MM.1S (cell line): ENCODE measurements around the gene COLGALT1.

Source experiments
- DNase-seq: peaks from one replicate; pipeline ENCODE4 v3.0.0-alpha.2; 2015
- H2AFZ ChIP-seq: fragments of 300-600 bp; sonication (generic); 2 replicates; pipeline ENCODE4 v1.6.0; 2016; ENCODE audit warnings: antibody characterized with exemption, low read length
- H3F3A ChIP-seq: fragments of 300-600 bp; sonication (generic); 2 replicates; pipeline ENCODE4 v1.6.1; 2016; ENCODE audit warnings: mild to moderate bottlenecking, antibody characterized with exemption, low read length, moderate library complexity, mixed read lengths; ENCODE audit not compliant: insufficient read depth
- H3K27ac ChIP-seq: fragments of 300-600 bp; sonication (generic); 2 replicates; pipeline ENCODE4 v1.5.1; 2016; ENCODE audit warnings: mild to moderate bottlenecking, low read length
- H3K27me3 ChIP-seq: fragments of 300-600 bp; sonication (generic); replicated peaks from 2 replicates; pipeline ENCODE4 v1.6.0; 2016; ENCODE audit warnings: low read length; ENCODE audit not compliant: insufficient read depth
- H3K36me3 ChIP-seq: fragments of 300-600 bp; sonication (generic); replicated peaks from 2 replicates; pipeline ENCODE4 v1.6.1; 2016; ENCODE audit warnings: mild to moderate bottlenecking, low read length, mixed read lengths; ENCODE audit not compliant: insufficient read depth
- H3K4me1 ChIP-seq: fragments of 300-600 bp; sonication (generic); 2 replicates; pipeline ENCODE4 v1.6.1; 2016; ENCODE audit warnings: low read length, mixed read lengths
- H3K4me2 ChIP-seq: fragments of 300-600 bp; sonication (generic); 2 replicates; pipeline ENCODE4 v1.6.0; 2016; ENCODE audit warnings: low read depth, low read length
- H3K4me3 ChIP-seq: fragments of 300-600 bp; sonication (generic); 2 replicates; pipeline ENCODE4 v1.5.1; 2016; ENCODE audit warnings: low read length, mixed read lengths
- H3K79me2 ChIP-seq: fragments of 300-600 bp; sonication (generic); 2 replicates; pipeline ENCODE4 v1.6.1; 2016; ENCODE audit warnings: mixed run types, low read length, mixed read lengths
- H3K9ac ChIP-seq: fragments of 300-600 bp; sonication (generic); 2 replicates; pipeline ENCODE4 v1.6.1; 2016; ENCODE audit warnings: low read length, mixed read lengths
- H3K9me2 ChIP-seq: fragments of 300-600 bp; sonication (generic); replicated peaks from 2 replicates; pipeline ENCODE4 v1.6.1; 2016; ENCODE audit warnings: mild to moderate bottlenecking, low read length, mixed read lengths; ENCODE audit not compliant: insufficient read depth
- H3K9me3 ChIP-seq: fragments of 300-600 bp; sonication (generic); replicated peaks from 2 replicates; pipeline ENCODE4 v1.6.1; 2016; ENCODE audit warnings: mild to moderate bottlenecking, low read length, mixed read lengths; ENCODE audit not compliant: insufficient read depth
- H4K20me1 ChIP-seq: fragments of 300-600 bp; sonication (generic); 2 replicates; pipeline ENCODE4 v1.6.1; 2016; ENCODE audit warnings: mild to moderate bottlenecking, low read length, moderate library complexity, mixed read lengths; ENCODE audit not compliant: insufficient read depth
- EZH2 ChIP-seq: fragments of 300-600 bp; sonication (generic); optimal IDR thresholded peaks from 2 replicates; pipeline ENCODE3; 2017; ENCODE audit warnings: low read depth, mild to moderate bottlenecking, antibody characterized with exemption, low read length, mixed read lengths
- EZH2phosphoT487 ChIP-seq: fragments of 300-600 bp; sonication (generic); IDR thresholded peaks from 2 replicates; pipeline ENCODE4 v1.6.1; 2018; ENCODE audit warnings: antibody characterized with exemption, low read length
- TF ChIP-seq, protein P1 (sequence below): fragments of 300-600 bp; sonication (generic); IDR thresholded peaks from 2 replicates; pipeline ENCODE4 v1.5.1; 2016; ENCODE audit warnings: antibody characterized with exemption, low read length, mixed read lengths

Gene COLGALT1

DNA sequence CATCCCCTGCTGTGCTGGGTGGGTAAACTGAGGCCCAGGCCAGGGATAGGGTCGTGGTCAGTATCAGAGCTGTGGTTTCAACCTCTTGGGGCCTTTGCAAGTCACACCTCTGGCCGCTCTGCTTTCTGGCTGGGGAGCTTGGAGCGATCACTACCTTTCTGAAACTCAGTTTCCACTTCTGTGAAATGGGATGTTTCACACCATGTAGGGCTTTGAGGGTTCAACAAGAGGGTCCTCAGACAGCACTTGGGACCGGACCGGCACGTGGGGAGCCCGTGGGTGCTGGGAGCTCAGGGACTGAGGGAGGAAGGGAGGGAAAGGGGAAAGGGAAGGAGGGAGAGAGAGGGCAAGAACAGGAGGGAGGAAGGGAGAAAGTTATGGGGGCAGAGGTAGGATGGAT, 22.9 kb upstream of the COLGALT1 start:
- H2AFZ ChIP-seq = no peak overlapping the region
- no peaks in the 10 kb centered on the region for H3F3A ChIP-seq
- H3K4me3 ChIP-seq = no peak overlapping the region
- no peak for DNase-seq
- no peak overlapping the region for H3K9ac ChIP-seq
- TF ChIP-seq EZH2 = no peak
- TF ChIP-seq, protein P1, sequence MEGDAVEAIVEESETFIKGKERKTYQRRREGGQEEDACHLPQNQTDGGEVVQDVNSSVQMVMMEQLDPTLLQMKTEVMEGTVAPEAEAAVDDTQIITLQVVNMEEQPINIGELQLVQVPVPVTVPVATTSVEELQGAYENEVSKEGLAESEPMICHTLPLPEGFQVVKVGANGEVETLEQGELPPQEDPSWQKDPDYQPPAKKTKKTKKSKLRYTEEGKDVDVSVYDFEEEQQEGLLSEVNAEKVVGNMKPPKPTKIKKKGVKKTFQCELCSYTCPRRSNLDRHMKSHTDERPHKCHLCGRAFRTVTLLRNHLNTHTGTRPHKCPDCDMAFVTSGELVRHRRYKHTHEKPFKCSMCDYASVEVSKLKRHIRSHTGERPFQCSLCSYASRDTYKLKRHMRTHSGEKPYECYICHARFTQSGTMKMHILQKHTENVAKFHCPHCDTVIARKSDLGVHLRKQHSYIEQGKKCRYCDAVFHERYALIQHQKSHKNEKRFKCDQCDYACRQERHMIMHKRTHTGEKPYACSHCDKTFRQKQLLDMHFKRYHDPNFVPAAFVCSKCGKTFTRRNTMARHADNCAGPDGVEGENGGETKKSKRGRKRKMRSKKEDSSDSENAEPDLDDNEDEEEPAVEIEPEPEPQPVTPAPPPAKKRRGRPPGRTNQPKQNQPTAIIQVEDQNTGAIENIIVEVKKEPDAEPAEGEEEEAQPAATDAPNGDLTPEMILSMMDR = no peak
- TF ChIP-seq EZH2phosphoT487 = no peak
- no peaks in the 10 kb centered on the region for H3K79me2 ChIP-seq
- H4K20me1 ChIP-seq = no peaks in the 10 kb centered on the region
- H3K27ac ChIP-seq = no peak overlapping the region
- no peaks in the 10 kb centered on the region for H3K4me1 ChIP-seq
- no peaks in the 10 kb centered on the region for H3K9me2 ChIP-seq
- H3K27me3 ChIP-seq = peaks cover 92% of the 10 kb centered on the region
- no peaks in the 10 kb centered on the region for H3K9me3 ChIP-seq
- no peak overlapping the region for H3K4me2 ChIP-seq
- no peaks in the 10 kb centered on the region for H3K36me3 ChIP-seq

DNA sequence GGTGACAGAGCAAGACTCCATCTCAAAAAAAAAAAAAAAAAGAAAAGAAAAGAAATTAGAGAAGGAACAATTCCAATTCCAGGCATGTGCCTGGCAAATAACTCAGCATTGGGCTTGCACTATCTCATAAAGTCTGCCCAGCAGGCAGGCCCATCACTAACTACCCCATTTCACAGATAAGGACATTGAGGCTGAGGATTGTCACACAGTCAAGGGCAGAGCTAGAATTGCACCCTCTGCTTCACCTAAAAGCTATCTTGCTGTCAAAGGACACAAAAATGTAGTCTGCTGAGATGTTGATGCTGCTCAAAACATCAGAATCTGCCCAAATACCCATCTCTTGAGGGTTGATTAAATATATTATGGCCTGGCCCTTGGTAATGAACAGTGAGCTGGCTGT, 20.7 kb upstream of the COLGALT1 start:
- no peaks in the 10 kb centered on the region for H4K20me1 ChIP-seq
- no peak overlapping the region for H3K27ac ChIP-seq
- no peaks in the 10 kb centered on the region for H3K79me2 ChIP-seq
- peaks cover 88% of the 10 kb centered on the region for H3K27me3 ChIP-seq
- no peaks in the 10 kb centered on the region for H3F3A ChIP-seq
- no peaks in the 10 kb centered on the region for H3K4me1 ChIP-seq
- TF ChIP-seq EZH2 (no peak), EZH2phosphoT487 (no peak)
- TF ChIP-seq, protein P1 = no peak
- no peak overlapping the region for H3K9ac ChIP-seq
- H3K9me3 ChIP-seq = no peaks in the 10 kb centered on the region
- no peaks in the 10 kb centered on the region for H3K36me3 ChIP-seq
- H3K4me2 ChIP-seq = no peak overlapping the region
- H3K9me2 ChIP-seq = no peaks in the 10 kb centered on the region
- no peak overlapping the region for H3K4me3 ChIP-seq
- DNase-seq = no peak
- H2AFZ ChIP-seq = no peak overlapping the region

DNA sequence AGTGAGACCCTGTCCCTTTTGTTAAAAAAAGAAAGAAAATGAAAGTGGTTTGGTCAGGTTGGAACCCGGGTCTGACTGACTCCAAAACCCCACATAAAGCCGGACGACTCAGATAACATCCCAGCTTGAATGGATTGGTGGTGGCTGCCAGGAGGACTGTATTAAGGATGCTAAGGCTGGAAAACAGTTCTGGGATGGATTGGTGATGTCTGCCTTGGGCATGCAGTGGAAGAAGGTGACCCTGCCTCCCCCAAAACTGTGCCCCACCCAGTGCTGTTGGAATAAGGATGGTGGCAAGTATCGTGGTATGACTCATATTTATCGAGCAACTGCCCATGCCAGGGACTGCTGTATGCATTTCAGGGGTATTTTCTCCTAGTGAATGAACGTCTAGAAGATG, 18.5 kb upstream of the COLGALT1 start:
- Histone ChIP-seq H4K20me1 (no peaks in the 10 kb centered on the region), H3K9me3 (no peaks in the 10 kb centered on the region), H3K79me2 (no peaks in the 10 kb centered on the region), H3F3A (no peaks in the 10 kb centered on the region), H3K9ac (no peak overlapping the region), H3K27me3 (peaks cover 82% of the 10 kb centered on the region), H2AFZ (no peak overlapping the region), H3K4me1 (no peaks in the 10 kb centered on the region), H3K36me3 (no peaks in the 10 kb centered on the region), H3K9me2 (no peaks in the 10 kb centered on the region), H3K4me2 (no peak overlapping the region), H3K4me3 (no peak overlapping the region), H3K27ac (no peak overlapping the region)
- no peak for DNase-seq
- TF ChIP-seq EZH2 = no peak
- no peak for TF ChIP-seq EZH2phosphoT487
- TF ChIP-seq, protein P1 = no peak
